Liver (tissue), 9 donors: ENCODE measurements around the gene PXYLP1. TPM values are rescaled to one million over a fixed set of nuclear protein-coding genes. Genes with fewer than 3 reads are reported as not detected.

Experiments
- DNase-seq: peaks from one replicate; pipeline ENCODE4 v3.0.0-alpha.2; 2017; ENCODE audit warnings: low spot score
- H3K27ac ChIP-seq, 2 donors: one replicate each; pipeline ENCODE4 v1.7.0; 2013; ENCODE audit warnings: inconsistent platforms in 2 of 2, low read length in 2 of 2, control low read depth in 1 of 2, low read depth in 1 of 2, mild to moderate bottlenecking in 1 of 2
- H3K27me3 ChIP-seq, 4 donors: one replicate each; pipeline versions ENCODE4 v1.6.1 to v1.7.0; 2013; ENCODE audit warnings: low read length in 3 of 4, inconsistent platforms in 1 of 4, mild to moderate bottlenecking in 1 of 4, moderate library complexity in 1 of 4; ENCODE audit not compliant: control insufficient read depth in 4 of 4, insufficient read depth in 4 of 4
- H3K36me3 ChIP-seq, 4 donors: one replicate each; pipeline versions ENCODE4 v1.6.1 to v1.7.0; 2013; ENCODE audit warnings: low read length in 3 of 4, mild to moderate bottlenecking in 3 of 4, low read depth in 1 of 4, moderate library complexity in 1 of 4; ENCODE audit not compliant: control insufficient read depth in 4 of 4, insufficient read depth in 3 of 4
- H3K4me1 ChIP-seq, 4 donors: one replicate each; pipeline versions ENCODE4 v1.6.1 to v1.7.0; 2013; ENCODE audit warnings: low read length in 3 of 4, mild to moderate bottlenecking in 3 of 4, moderate library complexity in 1 of 4; ENCODE audit not compliant: control insufficient read depth in 4 of 4, insufficient read depth in 4 of 4
- H3K4me3 ChIP-seq, 3 donors: one replicate each; pipeline versions ENCODE4 v1.6.1 to v1.7.0; 2013; ENCODE audit warnings: low read length in 3 of 3, control low read depth in 1 of 3, low read depth in 1 of 3, mild to moderate bottlenecking in 1 of 3
- H3K9ac ChIP-seq, 2 donors: one replicate each; pipeline ENCODE4 v1.7.0; 2013; ENCODE audit warnings: low read length in 2 of 2, mild to moderate bottlenecking in 2 of 2, moderate library complexity in 2 of 2, control low read depth in 1 of 2, low read depth in 1 of 2
- H3K9me3 ChIP-seq, 4 donors: one replicate each; pipeline versions ENCODE4 v1.6.1 to v1.7.0; 2013; ENCODE audit warnings: low read length in 3 of 4; ENCODE audit not compliant: control insufficient read depth in 4 of 4
- CTCF ChIP-seq: fragments of 150-350 bp; IDR thresholded peaks from 2 replicates; pipeline ENCODE4 v1.5.1; 2017; ENCODE audit warnings: improper control_type of control experiment, low read depth, low read length; ENCODE audit not compliant: missing input control
- EGR1 ChIP-seq, 2 donors: IDR thresholded peaks; 2 replicates each; pipeline ENCODE4 v1.6.1; 2016 to 2018; ENCODE audit warnings: antibody characterized with exemption in 2 of 2, low read depth in 2 of 2
- FOXA1 ChIP-seq: IDR thresholded peaks from 2 replicates; pipeline ENCODE4 v1.6.1; 2016; ENCODE audit warnings: antibody characterized with exemption
- FOXA2 ChIP-seq: IDR thresholded peaks from 2 replicates; pipeline ENCODE4 v1.6.1; 2016; ENCODE audit warnings: antibody characterized with exemption
- GABPA ChIP-seq, 2 donors: IDR thresholded peaks in 1 of 2; conservative IDR thresholded peaks in 1 of 2; 2 replicates each; pipeline ENCODE4 v1.6.1; 2016; ENCODE audit warnings: antibody characterized with exemption in 2 of 2, mild to moderate bottlenecking in 1 of 2, moderate library complexity in 1 of 2
- HNF4A ChIP-seq, 2 donors: conservative IDR thresholded peaks; 2 replicates each; pipeline ENCODE4 v1.6.1; 2016; ENCODE audit warnings: antibody characterized with exemption in 2 of 2, mild to moderate bottlenecking in 2 of 2
- HNF4G ChIP-seq: IDR thresholded peaks from 2 replicates; pipeline ENCODE4 v1.6.1; 2016; ENCODE audit warnings: antibody characterized with exemption
- JUND ChIP-seq, 2 donors: IDR thresholded peaks; 2 replicates each; pipeline ENCODE4 v1.6.1; 2016; ENCODE audit warnings: antibody characterized with exemption in 2 of 2
- NR2F2 ChIP-seq: IDR thresholded peaks from 2 replicates; pipeline ENCODE4 v1.6.1; 2016; ENCODE audit warnings: antibody characterized with exemption
- RAD21 ChIP-seq, 2 donors: IDR thresholded peaks; 2 replicates each; pipeline ENCODE4 v1.6.1; 2016; ENCODE audit warnings: antibody characterized with exemption in 2 of 2, mild to moderate bottlenecking in 2 of 2
- RXRA ChIP-seq, 2 donors: IDR thresholded peaks; 2 replicates each; pipeline ENCODE4 v1.6.1; 2017 to 2018; ENCODE audit warnings: antibody characterized with exemption in 2 of 2, mild to moderate bottlenecking in 1 of 2
- SP1 ChIP-seq: IDR thresholded peaks from 2 replicates; pipeline ENCODE4 v1.6.1; 2018; ENCODE audit warnings: antibody characterized with exemption, mild to moderate bottlenecking
- TAF1 ChIP-seq: conservative IDR thresholded peaks from 2 replicates; pipeline ENCODE4 v1.6.1; 2016; ENCODE audit warnings: antibody characterized with exemption, mild to moderate bottlenecking
- YY1 ChIP-seq: IDR thresholded peaks from 2 replicates; pipeline ENCODE4 v1.6.1; 2016; ENCODE audit warnings: antibody characterized with exemption, mild to moderate bottlenecking
- ZBTB33 ChIP-seq: IDR thresholded peaks from 2 replicates; pipeline ENCODE4 v1.6.1; 2016; ENCODE audit warnings: antibody characterized with exemption
- WGBS: extraction: QIAGEN DNeasy Blood & Tissue Kit; methylation state at CpG from one replicate; pipeline ENCODE4 v1.1.7; 2013; 5-methylcytosine and 5-hydroxymethylcytosine counted together
- polyA plus RNA-seq, 2 donors: library from polyadenylated mRNA; stranded (reverse) in 1 of 2; unstranded in 1 of 2; fragments of 200-250 nt in 1 of 2; fragments of >200 nt in 1 of 2; fragmentation: Nextera tagmentation in 1 of 2; extraction: Ambion mirVana in 1 of 2; gene quantifications; one replicate each; pipeline versions ENCODE4 v1.2.1 to v1.2.3, GENCODE V29; 2013 to 2015
- total RNA-seq, 2 donors: library from RNA; depleted of rRNA; stranded (reverse); fragments of >200 nt; gene quantifications; one replicate each; pipeline ENCODE4 v1.2.3, GENCODE V29; 2014
- TF ChIP-seq, protein P1 (sequence below): IDR thresholded peaks from 2 replicates; pipeline ENCODE4 v1.6.1; 2016; ENCODE audit warnings: antibody characterized with exemption
- TF ChIP-seq, protein P2 (sequence below): IDR thresholded peaks from 2 replicates; pipeline ENCODE4 v1.6.1; 2016; ENCODE audit warnings: antibody characterized with exemption
- TF ChIP-seq, protein P3 (sequence below): IDR thresholded peaks from 2 replicates; pipeline ENCODE4 v1.6.1; 2016; ENCODE audit warnings: antibody characterized with exemption, mild to moderate bottlenecking
- donor health status: healthy.
- donor health status: healthy.
- donor health status: healthy.
- donor health status: healthy.
- donor health status: healthy.

PXYLP1 gene
- total and polyA plus RNA-seq, 4 donors = 1.1 to 5.3 (median 3.1) TPM

DNA sequence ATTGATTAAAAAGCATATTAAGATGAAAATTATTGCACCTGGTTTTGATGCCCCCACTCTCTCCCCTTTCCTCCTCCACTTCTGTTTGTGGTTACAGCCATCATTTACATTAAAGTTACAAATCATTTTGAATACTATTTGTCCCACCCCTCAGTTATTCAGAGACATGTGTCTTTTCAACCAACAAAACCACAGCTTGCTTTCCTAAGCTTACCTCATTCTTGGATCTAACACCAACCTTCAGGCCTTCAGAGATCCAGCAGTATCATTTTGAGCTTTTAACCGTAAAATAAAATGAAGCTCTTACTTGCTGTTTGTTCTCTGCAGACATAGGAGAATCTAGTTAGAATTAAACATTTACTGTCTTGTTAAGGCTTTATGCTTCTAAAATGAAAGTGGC lies 4.7 kb downstream of the PXYLP1 start:
- 90% methylated on average over 1 of the region's 1 CpG for WGBS
- no peaks in the 10 kb centered on the region for H3K27me3 ChIP-seq
- TF ChIP-seq EGR1 (IDR thresholded peaks at IDR 0.05; ENCODE audit: low read depth in 2 of 2) (no peak), FOXA2 (no peak), NR2F2 (no peak), HNF4A (conservative IDR thresholded peaks at IDR 0.05) (no peak), RXRA (IDR thresholded peaks at IDR 0.05) (no peak)
- no peaks in the 10 kb centered on the region for H3K9me3 ChIP-seq
- peaks cover 2 to 25% (median 15%) of the 10 kb centered on the region in 4 donors for H3K4me1 ChIP-seq
- H3K4me3 ChIP-seq = no peak overlapping the region
- H3K9ac ChIP-seq = no peak overlapping the region
- no peaks in the 10 kb centered on the region for H3K36me3 ChIP-seq
- no peak for DNase-seq
- H3K27ac ChIP-seq = no peak overlapping the region

DNA sequence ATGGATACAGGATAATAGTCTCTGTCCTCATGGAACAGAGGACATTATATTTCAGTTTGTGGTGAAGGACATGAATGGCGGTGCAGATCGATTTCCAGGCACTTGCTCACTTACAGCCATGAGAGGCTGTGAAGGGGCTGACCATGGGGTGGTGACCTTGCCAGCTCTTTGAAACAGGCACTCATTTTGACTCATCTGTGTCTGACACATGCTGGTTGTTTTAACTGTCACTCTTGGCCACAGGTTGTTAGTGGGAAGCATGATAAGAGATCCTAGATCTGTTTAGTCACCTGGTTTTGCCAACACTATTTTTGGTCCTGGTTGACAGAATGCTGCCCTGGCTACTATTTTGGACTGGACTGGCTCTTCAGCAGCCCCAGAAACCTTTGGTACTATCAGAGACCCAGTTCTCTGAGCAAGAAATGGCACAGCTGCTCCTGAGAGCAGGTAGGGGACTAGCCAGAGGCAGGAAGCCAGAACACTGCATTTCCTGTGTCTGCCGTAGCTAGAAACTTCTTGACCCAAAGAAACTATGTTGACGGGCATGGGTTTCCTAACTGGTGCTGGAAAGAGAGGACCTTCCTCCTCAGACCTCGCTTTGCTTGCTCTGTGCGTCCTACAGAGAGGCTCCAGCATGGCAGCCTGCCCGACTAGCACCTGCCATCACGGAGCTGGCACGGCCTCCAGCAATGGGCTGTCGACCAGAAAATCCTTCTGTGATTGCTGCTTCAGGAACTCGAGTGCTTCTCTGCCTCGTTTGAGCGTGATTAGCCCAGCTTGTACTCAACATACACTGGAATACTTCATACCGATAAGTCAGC lies 6.3 kb downstream of the PXYLP1 start:
- H3K4me3 ChIP-seq = no peak overlapping the region
- H3K27me3 ChIP-seq = no peaks in the 10 kb centered on the region
- 84% methylated on average over 14 of the region's 14 CpGs for WGBS
- no peak overlapping the region for H3K9ac ChIP-seq
- TF ChIP-seq YY1 = no peak
- TF ChIP-seq, protein P1, sequence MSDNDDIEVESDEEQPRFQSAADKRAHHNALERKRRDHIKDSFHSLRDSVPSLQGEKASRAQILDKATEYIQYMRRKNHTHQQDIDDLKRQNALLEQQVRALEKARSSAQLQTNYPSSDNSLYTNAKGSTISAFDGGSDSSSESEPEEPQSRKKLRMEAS = no peak
- no peak for TF ChIP-seq HNF4A (conservative IDR thresholded peaks at IDR 0.05)
- no peak for TF ChIP-seq HNF4G
- TF ChIP-seq RAD21 (IDR thresholded peaks at IDR 0.05) = no peak
- TF ChIP-seq RXRA (IDR thresholded peaks at IDR 0.05) = no peak
- no peak for TF ChIP-seq EGR1 (IDR thresholded peaks at IDR 0.05; ENCODE audit: low read depth in 2 of 2)
- no peak for TF ChIP-seq NR2F2
- no peak for TF ChIP-seq CTCF
- no peak for TF ChIP-seq TAF1
- TF ChIP-seq, protein P2, sequence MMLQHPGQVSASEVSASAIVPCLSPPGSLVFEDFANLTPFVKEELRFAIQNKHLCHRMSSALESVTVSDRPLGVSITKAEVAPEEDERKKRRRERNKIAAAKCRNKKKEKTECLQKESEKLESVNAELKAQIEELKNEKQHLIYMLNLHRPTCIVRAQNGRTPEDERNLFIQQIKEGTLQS = no peak
- TF ChIP-seq JUND (IDR thresholded peaks at IDR 0.05) = no peak
- TF ChIP-seq ZBTB33 = no peak
- TF ChIP-seq SP1 = no peak
- TF ChIP-seq, protein P3, sequence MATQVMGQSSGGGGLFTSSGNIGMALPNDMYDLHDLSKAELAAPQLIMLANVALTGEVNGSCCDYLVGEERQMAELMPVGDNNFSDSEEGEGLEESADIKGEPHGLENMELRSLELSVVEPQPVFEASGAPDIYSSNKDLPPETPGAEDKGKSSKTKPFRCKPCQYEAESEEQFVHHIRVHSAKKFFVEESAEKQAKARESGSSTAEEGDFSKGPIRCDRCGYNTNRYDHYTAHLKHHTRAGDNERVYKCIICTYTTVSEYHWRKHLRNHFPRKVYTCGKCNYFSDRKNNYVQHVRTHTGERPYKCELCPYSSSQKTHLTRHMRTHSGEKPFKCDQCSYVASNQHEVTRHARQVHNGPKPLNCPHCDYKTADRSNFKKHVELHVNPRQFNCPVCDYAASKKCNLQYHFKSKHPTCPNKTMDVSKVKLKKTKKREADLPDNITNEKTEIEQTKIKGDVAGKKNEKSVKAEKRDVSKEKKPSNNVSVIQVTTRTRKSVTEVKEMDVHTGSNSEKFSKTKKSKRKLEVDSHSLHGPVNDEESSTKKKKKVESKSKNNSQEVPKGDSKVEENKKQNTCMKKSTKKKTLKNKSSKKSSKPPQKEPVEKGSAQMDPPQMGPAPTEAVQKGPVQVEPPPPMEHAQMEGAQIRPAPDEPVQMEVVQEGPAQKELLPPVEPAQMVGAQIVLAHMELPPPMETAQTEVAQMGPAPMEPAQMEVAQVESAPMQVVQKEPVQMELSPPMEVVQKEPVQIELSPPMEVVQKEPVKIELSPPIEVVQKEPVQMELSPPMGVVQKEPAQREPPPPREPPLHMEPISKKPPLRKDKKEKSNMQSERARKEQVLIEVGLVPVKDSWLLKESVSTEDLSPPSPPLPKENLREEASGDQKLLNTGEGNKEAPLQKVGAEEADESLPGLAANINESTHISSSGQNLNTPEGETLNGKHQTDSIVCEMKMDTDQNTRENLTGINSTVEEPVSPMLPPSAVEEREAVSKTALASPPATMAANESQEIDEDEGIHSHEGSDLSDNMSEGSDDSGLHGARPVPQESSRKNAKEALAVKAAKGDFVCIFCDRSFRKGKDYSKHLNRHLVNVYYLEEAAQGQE = no peak
- TF ChIP-seq FOXA1 = no peak
- TF ChIP-seq FOXA2 = no peak
- no peak for TF ChIP-seq GABPA (IDR thresholded peaks at IDR 0.05 in 1 of 2, conservative IDR thresholded peaks at IDR 0.05 in 1 of 2)
- H3K27ac ChIP-seq = no peak overlapping the region
- DNase-seq = no peak
- no peaks in the 10 kb centered on the region for H3K9me3 ChIP-seq
- H3K4me1 ChIP-seq = peaks cover 2 to 19% (median 12%) of the 10 kb centered on the region in 4 donors
- no peaks in the 10 kb centered on the region for H3K36me3 ChIP-seq
